RKO (cell line): Measurements from ENCODE around the gene TMPRSS11F.
A peak's percentile ranks its signal among the peaks of the same experiment; 100 is the strongest.
"Not testable (repeated sequence)": the region's sequence is repeated elsewhere in the genome, so short reads cannot be mapped to it uniquely, and the experiment has no call there.

ENCODE experiments used
- DNase-seq: peaks from one replicate; pipeline ENCODE4 v3.0.0-alpha.2; 2016; ENCODE audit warnings: low spot score

Gene TMPRSS11F

GRCh38 chr4:68129793-68130192 lies at the start of gene TMPRSS11F:
TSS of gene TMPRSS11F (minus strand) at chr4:68129869. CDS start at chr4:68129820, 49 bp downstream.
- DNase-seq = no peak

- DNase-seq = no peak
Observed at GRCh38 chr4:68176904-68177303, 47.2 kb upstream of the TMPRSS11F start.

GRCh38 chr4:68176500-68176899 lies 46.8 kb upstream of the TMPRSS11F start:
- DNase-seq = peak; percentile 44

- DNase-seq = peak; percentile 65
Observed at GRCh38 chr4:68175562-68176155, 46.0 kb upstream of the TMPRSS11F start.

- not testable (repeated sequence) for DNase-seq
Observed at GRCh38 chr4:68174389-68174788, 44.7 kb upstream of the TMPRSS11F start.

- not testable (repeated sequence) for DNase-seq
Observed at GRCh38 chr4:68172147-68172546, 42.5 kb upstream of the TMPRSS11F start.

GRCh38 chr4:68167706-68168105 lies 38.0 kb upstream of the TMPRSS11F start:
- no peak for DNase-seq

GRCh38 chr4:68167166-68167565 lies 37.5 kb upstream of the TMPRSS11F start:
- no peak for DNase-seq

GRCh38 chr4:68163754-68164153 lies 34.1 kb upstream of the TMPRSS11F start:
- DNase-seq = no peak

- no peak for DNase-seq
Observed at GRCh38 chr4:68162196-68162595, 32.5 kb upstream of the TMPRSS11F start.

GRCh38 chr4:68152411-68152810 lies 22.7 kb upstream of the TMPRSS11F start:
- DNase-seq = peak; percentile 59

GRCh38 chr4:68148800-68149685 lies 19.4 kb upstream of the TMPRSS11F start:
- DNase-seq = no peak

- no peak for DNase-seq
Observed at GRCh38 chr4:68147079-68147478, 17.4 kb upstream of the TMPRSS11F start.

GRCh38 chr4:68145261-68145660 lies 15.6 kb upstream of the TMPRSS11F start:
- DNase-seq = no peak

GRCh38 chr4:68141852-68142251 lies 12.2 kb upstream of the TMPRSS11F start:
- DNase-seq = no peak

GRCh38 chr4:68132342-68132741 lies 2.7 kb upstream of the TMPRSS11F start:
- DNase-seq = no peak

- no peak for DNase-seq
Observed at GRCh38 chr4:68124262-68124661, 5.4 kb downstream of the TMPRSS11F start.

- DNase-seq = no peak
Observed at GRCh38 chr4:68123525-68123924, 6.1 kb downstream of the TMPRSS11F start.

GRCh38 chr4:68119921-68120320 lies 9.7 kb downstream of the TMPRSS11F start:
- no peak for DNase-seq

GRCh38 chr4:68110441-68110840 lies 19.2 kb downstream of the TMPRSS11F start:
- no peak for DNase-seq

- DNase-seq = no peak
Observed at GRCh38 chr4:68109868-68110267, 19.8 kb downstream of the TMPRSS11F start.

GRCh38 chr4:68082758-68083157 lies 46.9 kb downstream of the TMPRSS11F start:
- no peak for DNase-seq

GRCh38 chr4:68079928-68080327 lies 49.7 kb downstream of the TMPRSS11F start:
- peak; percentile 15 for DNase-seq
